ENCODE measurements around the gene USP30.

USP30 gene

DNA sequence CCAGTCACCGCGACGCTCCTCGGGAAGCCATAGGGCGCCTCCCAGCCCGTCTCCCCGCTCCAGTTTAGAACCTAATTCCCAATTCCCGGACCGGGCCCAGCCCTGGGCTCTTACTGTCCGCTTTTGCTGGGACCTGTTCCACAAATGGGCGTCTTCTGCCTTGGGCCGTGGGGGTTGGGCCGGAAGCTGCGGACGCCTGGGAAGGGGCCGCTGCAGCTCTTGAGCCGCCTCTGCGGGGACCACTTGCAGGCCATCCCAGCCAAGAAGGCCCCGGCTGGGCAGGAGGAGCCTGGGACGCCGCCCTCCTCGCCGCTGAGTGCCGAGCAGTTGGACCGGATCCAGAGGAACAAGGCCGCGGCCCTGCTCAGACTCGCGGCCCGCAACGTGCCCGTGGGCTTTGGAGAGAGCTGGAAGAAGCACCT, 45.8 kb downstream of the USP30 start:
- DNase-seq (ENCODE audit: low spot score): peak; percentile 55

DNA sequence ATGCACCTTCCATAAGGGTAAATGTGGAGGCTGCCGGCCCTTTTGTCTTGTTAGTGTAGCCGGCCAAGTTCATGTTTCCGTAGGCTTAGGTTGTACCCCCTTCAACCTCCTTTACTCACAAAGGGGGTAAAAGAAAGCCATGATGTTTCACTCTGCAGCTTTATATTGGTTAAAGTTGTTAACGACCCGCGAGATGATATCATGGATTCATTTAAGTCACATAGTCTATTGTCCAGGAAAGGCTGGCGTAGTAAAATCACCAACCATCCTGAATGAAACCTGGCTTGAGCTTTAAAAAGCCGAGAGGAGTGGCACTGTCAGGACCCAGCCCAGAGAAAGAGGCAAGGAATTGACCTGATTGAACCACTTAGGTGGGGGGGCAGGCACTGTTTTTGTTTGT, 46.3 kb downstream of the USP30 start:
- DNase-seq (ENCODE audit: low spot score): no peak

DNA sequence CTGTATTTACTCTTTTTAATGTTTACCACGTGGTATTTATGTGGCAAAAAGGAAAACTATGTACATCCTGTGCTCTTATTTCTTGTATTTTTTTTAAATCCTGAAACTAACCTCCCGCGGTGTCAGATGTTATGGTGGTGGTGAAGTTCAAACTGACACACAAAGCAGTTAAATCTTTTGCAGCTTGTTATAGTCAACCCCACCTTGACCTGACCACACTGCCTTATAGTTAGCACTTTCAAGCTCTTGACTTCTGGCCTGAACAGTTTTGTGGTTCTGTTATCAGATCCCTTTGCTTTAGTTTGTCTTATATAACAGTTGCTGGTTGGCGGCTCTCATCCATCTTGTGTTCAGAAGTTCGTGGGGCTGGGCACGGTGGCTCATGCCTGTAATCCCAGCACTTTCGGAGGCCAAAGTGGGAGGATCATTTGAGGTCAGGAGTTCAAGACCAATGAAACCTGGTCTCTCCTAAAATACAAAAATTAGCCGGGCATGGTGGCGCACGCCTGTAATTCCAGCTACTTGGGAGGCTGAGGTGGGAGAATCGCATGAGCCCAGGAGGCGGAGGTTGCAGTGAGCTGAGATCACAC, 47.1 kb downstream of the USP30 start:
- no peak for DNase-seq (ENCODE audit: low spot score)

DNA sequence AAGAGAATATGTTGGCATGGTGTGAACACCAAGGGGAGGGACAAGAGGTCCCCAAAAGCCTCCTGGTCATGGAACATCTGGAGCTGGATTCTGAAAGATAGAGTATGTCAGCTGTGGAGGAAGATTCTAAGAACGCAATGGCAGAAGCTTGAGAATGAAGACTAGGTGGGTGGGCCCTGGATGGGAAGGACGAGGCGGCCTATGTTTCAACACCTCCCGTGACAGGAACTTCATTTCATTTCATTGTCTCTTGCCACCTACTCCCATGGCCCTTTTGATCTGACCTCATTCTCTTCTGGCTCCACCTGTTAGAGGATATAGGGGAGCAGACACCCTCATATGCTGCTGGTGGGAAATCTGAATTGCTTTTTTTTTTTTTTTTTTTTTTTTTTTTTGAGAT, 48.4 kb downstream of the USP30 start:
- no peak for DNase-seq (ENCODE audit: low spot score)

DNA sequence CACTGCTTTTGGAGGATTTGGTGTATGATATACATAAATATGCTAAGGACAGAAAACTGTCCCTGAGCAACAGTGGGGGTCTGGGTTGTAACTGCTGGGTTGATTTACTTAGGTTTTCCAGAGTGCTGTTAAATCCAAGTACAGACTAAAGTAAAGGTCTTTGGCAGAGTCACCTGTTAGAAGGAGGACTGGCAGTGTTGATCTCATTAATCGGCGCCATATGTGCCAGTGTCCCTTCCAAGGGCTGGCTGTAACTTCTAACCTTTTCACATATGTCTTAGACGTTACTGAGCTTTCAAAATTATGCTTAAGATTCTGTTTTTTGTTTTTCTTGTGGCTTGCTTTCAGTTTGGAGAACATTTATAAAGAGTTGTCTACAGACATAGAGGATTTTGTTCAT, 50.1 kb downstream of the USP30 start:
- DNase-seq (ENCODE audit: low spot score): no peak

DNA sequence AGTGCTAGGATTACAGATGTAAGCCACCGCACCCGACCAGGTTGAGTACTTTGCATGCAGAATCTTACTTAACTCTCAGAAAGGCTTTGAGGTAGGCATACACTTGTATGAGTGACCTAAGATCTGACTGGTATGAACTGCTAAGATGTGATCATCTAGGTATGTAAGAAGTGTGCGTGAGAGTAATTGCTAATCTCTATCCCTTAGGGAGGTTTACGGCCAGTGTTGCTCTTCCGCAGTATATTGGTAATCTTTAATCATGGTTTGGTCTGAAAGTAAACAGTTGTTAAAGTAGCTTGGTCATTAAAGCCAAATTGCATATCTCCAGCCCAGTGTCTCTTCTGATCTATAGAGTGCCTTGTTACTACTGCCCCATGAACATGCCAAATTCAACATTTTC, 52.8 kb downstream of the USP30 start:
- no peak for DNase-seq (ENCODE audit: low spot score)

DNA sequence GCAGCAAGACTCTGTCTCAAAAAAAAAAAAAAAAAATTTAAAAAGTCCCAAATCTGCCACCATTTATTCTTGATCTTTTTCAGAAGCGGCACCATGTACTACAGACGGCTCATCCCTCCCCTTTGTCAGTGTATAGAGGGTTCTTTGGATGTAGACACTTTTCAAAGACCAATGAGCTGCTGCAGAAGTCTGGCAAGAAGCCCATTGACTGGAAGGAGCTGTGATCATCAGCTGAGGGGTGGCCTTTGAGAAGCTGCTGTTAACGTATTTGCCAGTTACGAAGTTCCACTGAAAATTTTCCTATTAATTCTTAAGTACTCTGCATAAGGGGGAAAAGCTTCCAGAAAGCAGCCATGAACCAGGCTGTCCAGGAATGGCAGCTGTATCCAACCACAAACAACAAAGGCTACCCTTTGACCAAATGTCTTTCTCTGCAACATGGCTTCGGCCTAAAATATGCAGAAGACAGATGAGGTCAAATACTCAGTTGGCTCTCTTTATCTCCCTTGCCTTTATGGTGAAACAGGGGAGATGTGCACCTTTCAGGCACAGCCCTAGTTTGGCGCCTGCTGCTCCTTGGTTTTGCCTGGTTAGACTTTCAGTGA, 57.5 kb downstream of the USP30 start:
- no peak for DNase-seq (ENCODE audit: low spot score)

DNA sequence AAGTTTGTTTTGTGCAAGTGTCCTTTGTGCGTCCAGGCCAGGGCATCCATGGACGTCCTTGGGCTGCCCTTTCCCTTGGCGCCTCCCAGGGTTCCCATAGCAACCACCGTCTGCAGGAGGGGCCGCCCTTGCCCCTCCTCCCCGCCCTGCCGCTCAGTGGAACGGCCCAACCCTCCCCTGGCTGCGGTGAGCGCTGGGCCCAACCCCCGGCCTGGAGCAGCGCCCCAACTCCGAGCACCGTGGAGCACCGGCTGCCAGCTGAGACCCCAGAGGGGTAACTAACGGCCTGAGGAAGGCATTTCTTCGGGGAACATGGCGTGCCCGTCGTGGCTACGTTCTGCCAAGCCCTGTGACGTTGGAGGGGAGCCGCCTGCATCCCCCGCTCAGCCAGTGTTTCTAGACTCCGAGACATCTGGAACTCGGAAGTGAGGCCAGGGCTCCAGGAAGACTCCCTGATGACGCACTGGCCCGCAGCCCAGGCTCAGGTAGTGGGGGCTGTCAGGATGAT, 58.7 kb downstream of the USP30 start:
- peak; percentile 38 for DNase-seq (ENCODE audit: low spot score)

DNA sequence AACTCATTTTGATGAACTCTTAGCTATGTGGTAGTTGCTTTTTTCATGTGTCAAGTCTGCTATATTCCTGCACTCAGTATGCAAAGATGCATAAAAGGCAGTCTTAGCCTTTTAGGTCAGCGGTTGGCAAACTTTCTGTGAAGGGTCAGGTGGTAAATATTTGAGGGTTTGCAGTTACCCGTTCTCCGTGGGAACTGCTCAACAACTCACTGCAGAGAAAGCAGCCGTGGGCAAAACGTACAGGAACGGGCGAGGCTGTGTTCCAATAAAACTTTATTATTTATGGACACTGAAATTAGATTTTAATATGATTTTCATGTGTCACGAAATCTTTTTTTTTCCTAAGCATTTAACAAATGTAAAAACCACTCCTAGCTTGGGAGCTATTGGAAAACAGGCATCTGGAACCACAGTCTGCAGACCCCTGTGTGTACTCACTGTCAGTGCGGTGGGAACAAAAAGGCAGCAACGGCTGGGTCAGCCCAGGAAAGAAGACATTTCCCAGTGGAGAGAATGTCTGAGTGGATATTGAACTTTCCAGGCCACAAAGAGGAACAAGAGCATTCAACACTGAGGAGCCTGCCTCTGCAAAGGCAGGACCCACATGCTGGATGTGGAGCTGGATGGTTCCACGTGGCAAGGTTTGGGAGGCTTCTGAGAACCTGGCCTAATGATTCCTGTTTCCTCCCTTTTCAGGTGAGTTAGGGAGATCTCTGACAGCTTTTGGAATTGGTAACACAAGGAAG, 60.5 kb downstream of the USP30 start:
- no peak for DNase-seq (ENCODE audit: low spot score)

DNA sequence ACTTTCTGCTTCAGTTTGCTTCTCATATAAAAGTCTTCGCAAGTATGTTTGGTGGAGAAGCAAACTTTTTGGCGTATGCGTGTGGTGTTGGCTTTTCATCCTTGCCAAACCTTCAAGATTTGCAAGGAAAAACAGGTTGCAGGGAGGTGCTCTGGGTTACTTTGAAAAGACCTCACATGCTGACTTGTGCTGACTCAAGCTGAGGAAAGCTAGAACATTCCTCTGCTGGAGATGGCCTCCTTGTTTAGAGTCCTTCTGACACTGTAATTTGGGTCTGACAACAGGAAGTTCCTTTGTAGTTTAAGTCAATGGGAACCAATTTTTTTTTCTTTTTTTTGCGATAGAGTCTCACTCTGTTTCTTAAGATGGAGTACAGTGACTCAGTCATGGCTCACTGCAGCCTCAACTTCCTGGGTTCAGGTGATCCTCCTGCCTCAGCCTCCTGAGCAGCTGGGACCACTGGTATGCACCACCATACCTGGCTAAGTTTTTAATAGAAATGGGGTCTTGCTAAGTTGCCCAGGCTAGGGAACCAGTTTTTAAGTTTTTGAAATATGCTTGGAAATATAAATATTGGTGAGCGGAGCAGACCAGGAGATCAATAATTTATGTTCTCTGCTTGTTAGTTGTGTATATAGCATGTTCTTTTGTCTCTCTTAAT, 61.4 kb downstream of the USP30 start:
- no peak for DNase-seq (ENCODE audit: low spot score)

DNA sequence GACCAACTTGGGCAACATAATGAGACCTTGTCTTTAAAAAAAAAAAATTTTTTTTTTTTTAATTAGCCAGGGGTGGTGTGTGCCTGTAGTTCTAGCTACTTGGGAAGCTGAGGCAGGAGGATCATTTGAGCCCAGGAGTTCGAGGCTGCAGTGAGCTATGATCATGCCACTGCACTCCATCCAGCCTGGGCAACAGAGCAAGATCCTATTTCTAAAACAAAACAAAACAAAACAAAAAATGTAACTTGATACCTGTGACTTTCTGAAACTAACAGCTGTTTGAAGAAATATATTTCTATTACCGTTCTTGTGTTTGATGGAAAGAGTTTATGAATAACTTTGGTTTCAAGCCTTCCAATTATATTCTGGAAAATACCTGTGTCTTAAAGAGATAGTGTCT, 62.3 kb downstream of the USP30 start:
- DNase-seq (ENCODE audit: low spot score): no peak

DNA sequence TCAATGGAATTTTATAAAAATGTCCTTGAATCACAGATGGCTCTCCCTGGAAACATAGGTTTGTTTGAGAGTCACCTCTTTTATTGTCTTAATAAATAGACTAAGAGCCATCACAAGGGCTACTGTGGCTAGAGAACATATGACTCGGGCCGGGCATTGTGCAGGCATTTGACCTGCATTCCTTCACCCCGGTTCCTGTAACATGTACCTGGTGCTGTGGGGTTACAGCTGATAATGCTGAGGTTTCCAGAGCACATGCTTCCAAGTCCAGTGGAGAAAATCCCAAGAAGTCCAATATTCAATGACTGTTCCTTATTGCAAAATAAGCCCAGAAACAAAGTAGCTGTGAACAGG, 63.0 kb downstream of the USP30 start:
- DNase-seq (ENCODE audit: low spot score): no peak

DNA sequence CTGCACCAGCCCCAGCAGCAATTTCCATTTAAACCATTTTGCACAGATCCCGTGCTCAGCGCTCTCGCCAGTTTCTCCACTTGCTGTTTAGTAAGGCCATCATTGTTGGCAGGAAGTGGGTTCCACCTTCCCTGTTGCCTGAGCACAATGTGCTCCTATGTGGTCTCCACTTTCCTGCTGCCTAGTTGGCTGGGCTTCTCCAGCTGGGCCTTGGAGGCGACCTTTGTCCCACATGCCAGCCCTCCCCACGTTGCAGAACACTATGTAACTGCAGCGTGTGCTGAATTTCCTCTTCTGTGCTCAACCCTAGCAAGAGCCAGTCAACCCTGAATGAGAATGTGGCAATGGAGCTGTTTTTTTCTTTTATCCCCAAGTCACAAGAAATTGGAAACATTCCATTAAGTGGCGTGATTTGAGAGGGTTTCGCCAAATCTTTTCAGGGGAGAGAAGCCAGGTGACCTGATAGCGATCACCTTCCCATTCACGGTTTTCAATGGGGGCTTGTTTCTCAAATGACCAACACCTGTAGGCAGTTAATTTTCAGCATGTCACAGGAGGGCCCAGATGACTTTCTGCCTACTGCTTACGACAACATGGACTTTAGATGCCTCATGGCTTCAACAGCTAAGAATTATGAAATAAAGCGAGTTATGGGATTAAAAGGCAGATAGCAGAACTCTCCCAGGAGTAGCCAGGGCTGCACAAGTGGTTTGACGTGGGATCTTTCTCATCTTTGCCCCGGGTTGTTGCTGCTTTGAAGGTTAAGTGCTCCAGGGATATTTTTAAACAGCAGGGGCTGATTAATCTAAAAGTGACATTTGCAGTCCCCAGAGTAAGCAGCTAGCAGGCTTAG, 63.6 kb downstream of the USP30 start, which contains the start of gene ACACB:
TSS of gene ACACB (plus strand) at position 830 of the 853 bp plus-strand sequence. CDS start 22,819 bp downstream, outside the sequence.
- DNase-seq (ENCODE audit: low spot score): no peak

DNA sequence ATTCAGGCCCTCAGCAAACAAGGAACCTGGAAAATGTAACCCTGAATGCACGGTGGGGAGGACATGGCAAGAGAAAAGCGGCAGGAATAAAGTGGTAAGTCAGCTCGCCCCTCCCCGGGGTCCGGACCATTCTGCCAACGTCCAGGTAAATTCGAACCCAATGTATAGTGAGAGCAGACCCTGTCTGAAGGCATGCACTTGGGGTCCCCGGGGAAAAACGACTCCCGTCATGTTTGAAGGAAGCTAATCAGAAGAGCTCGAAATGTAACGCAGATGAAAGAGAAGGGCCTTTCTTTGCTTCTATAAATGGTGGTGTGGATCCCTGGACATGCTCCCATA, 64.2 kb downstream of the USP30 start:
- no peak for DNase-seq (ENCODE audit: low spot score)

DNA sequence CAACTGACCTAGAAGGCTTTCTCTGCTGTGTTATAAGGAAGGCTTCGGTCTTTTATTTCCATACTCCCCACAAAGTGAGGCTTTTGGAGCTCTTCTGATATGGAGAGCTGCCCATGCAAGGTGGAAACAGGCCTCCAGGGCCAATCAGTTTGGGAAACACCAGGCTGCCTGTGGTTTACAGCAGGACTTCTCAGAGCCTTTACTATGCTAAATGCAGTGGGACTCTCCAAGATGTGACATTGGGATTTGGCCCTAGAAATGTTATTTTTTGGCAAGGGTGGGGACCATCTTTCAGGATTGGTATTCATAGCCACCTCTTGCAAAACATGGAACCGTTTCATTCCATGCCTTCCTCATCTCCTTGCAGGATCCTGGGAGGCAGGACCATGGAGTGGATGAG, 67.7 kb downstream of the USP30 start:
- no peak for DNase-seq (ENCODE audit: low spot score)

DNA sequence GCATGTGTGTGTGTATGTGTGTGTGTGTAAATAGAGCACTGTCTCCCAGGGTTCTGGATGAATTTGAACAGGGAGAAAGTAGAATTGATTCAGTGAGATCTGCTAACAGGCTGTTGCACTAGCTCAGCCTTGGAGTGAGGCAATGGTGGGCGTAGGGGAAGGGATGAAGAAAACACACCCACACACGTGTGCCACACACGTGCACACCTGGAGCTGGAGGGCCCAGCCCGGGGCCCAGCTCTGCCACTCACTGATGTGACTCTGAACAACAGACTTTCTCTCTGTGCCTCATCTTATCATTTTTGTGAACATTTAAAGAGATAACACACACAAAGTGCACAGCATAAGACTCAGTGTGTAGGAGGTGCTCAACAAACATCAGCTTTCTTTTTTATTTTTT, 68.2 kb downstream of the USP30 start:
- DNase-seq (ENCODE audit: low spot score): no peak

DNA sequence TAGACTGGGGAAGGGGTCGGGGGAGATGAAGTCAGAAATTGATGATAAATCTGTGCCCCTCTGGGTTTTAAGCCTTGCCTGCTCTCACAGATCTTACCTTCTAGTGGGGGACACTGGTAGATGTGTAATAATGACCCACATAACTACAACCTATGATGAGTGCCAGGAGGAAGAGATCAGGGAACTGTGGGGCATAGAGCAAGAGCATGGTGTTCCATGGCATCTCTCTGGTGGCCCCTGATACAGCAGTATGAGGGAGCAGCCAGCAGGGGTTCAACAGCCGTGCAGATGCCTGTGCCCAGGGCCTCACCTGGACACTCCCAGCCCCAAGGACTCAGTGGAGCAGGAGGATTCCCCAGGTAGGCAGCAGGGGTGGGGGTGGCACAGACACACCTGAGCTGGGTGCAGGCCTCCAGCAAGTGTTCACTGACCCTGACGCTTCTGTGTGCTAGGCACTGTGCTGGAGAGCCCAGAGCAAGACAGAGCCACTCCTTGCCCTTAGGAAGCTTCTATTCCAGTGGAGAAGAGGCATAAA, 69.0 kb downstream of the USP30 start:
- DNase-seq (ENCODE audit: low spot score): no peak

DNA sequence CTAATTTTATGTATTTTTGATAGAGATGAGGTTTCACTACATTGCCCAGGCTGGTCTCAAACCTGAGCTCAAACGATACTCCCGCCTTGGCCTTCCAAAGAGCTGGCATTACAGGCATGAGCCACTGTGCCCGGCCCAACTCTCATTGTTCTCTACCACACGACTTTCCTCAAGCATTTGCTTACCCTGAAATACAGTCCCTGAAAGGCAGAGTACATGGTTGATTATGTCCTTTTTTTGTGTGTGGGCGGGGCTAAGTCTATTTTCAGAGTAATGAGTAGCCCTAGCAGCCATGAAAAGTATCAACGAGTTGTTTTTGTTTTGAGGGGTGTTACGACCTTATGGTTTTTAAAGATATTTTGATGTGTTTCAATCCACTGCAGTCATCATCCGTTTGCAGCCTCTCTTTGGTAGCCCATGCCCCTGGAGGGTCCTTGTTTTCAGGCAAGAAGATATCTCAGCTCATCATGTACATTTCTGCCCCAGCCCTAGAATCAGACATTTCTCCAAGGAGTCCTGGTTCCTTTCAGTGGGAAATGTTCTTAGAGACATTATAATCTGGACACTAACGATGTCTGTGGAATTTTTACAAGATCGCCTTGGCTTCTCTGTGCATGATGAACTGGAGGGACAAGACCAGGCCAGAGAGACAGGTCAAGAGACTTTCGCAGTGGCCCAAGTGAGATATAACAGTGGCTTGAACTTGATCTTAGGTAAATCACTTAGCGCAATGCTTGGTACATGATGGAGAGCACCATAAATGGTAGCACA, 72.7 kb downstream of the USP30 start:
- no peak for DNase-seq (ENCODE audit: low spot score)

DNA sequence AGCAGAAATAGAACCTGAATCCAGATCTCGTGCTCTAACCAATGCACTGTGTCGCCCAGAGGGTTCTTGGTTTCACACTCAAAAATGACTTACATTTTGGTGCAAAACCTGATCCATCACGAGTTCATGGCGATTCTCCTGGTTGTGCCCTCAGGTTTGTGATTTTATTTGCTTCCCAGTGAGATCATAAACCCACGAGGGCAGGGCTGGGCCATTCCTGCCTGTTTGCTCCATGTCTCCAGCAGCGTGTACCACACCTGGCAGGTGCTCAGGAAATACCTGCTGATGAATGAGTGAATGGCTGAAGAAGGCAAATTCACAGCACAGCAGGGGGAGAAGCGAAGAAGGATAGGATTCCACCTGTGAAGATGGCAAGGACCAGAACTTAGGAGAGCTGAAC, 73.4 kb downstream of the USP30 start:
- no peak for DNase-seq (ENCODE audit: low spot score)

DNA sequence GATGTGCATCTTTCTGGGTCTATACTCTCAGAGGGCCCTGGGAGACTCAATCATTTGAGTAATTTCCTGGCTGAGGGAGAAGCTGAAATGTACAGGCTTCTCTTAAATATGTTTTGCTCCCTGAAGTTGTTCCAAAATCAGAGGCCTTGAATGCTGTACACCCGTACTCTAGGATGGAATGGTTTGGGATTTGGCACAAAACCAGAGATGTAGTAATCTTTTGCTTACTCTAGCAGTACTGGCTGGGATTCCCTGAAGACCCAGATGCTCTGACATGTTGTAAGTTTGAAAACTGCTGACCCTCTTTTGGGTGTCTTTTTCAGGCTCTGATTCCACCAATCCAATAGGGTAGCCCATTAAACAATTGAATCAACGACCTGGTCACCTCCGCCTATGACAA, 74.4 kb downstream of the USP30 start:
- no peak for DNase-seq (ENCODE audit: low spot score)

Measured in hematopoietic multipotent progenitor cell treated with erythropoietin and hydrocortisone succinate and interleukin-3 and kit ligand, for 17 days (in vitro differentiated cells).